PC-3 (cell line): ENCODE results near the gene RPL10A. TPM values are rescaled to one million over a fixed set of nuclear protein-coding genes. Genes with fewer than 3 reads are reported as not detected.

Source experiments
- ATAC-seq: fragments of 200-7000 bp; cut with Tn5 transposase; 2 replicates; pipeline ENCODE4 v1.9.1; 2020; ENCODE audit warnings: mild to moderate bottlenecking, moderate library complexity
- BruUV-seq: library from RNA; stranded (reverse); fragments of 400-500 nt; replicated peaks from 2 replicates; lab custom pipeline; 2021; lab: Mats Ljungman, UMichigan
- CTCF ChIA-PET: fragments of 300-600 bp; sonication (Branson Sonifier 250); formaldehyde crosslinking; loops from one replicate; lab custom pipeline; 2022; ENCODE audit warnings: antibody characterized with exemption; lab: Charles Lee
- POLR2A ChIA-PET: fragments of 300-600 bp; sonication (Branson Sonifier 250); formaldehyde crosslinking; loops from one replicate; lab custom pipeline; 2022; ENCODE audit warnings: antibody characterized with exemption; ENCODE audit not compliant: unreplicated experiment; lab: Charles Lee
- DNase-seq: peaks from one replicate; pipeline ENCODE4 v3.0.0-alpha.2; 2015
- H2AFZ ChIP-seq: fragments of 300-600 bp; sonication (generic); 2 replicates; pipeline ENCODE4 v1.6.0; 2016; ENCODE audit warnings: antibody characterized with exemption, low read length
- H3F3A ChIP-seq: fragments of 300-600 bp; sonication (generic); one replicate; pipeline ENCODE4 v1.6.0; 2017; ENCODE audit warnings: antibody characterized with exemption, low read length, control low read depth, mild to moderate bottlenecking; ENCODE audit not compliant: unreplicated experiment
- H3K27ac ChIP-seq: fragments of 300-600 bp; sonication (generic); 2 replicates; pipeline ENCODE4 v1.5.1; 2016; ENCODE audit warnings: mild to moderate bottlenecking, low read length
- H3K27me3 ChIP-seq: fragments of 300-600 bp; sonication (generic); 2 replicates; pipeline ENCODE4 v1.6.1; 2016; ENCODE audit warnings: low read length, mixed read lengths
- H3K36me3 ChIP-seq: fragments of 300-600 bp; sonication (generic); 2 replicates; pipeline ENCODE4 v1.6.1; 2016; ENCODE audit warnings: low read depth, mixed run types, low read length, mixed read lengths
- H3K4me1 ChIP-seq: fragments of 300-600 bp; sonication (generic); 2 replicates; pipeline ENCODE4 v1.5.1; 2016; ENCODE audit warnings: low read length; ENCODE audit not compliant: insufficient read depth
- H3K4me2 ChIP-seq: fragments of 300-600 bp; sonication (generic); 2 replicates; pipeline ENCODE4 v1.6.0; 2016; ENCODE audit warnings: low read length
- H3K4me3 ChIP-seq: fragments of 300-600 bp; sonication (generic); 2 replicates; pipeline ENCODE4 v1.5.1; 2016; ENCODE audit warnings: mild to moderate bottlenecking, low read length, mixed read lengths
- H3K79me2 ChIP-seq: fragments of 300-600 bp; sonication (generic); 2 replicates; pipeline ENCODE4 v1.6.1; 2017; ENCODE audit warnings: low read length, mixed read lengths
- H3K9ac ChIP-seq: fragments of 300-600 bp; sonication (generic); 2 replicates; pipeline ENCODE4 v1.6.0; 2016; ENCODE audit warnings: mild to moderate bottlenecking, low read length
- H3K9me2 ChIP-seq: fragments of 300-600 bp; sonication (generic); replicated peaks from 2 replicates; pipeline ENCODE4 v1.6.1; 2016; ENCODE audit warnings: mixed run types, low read length, mixed read lengths
- H3K9me3 ChIP-seq: fragments of 300-600 bp; sonication (generic); 2 replicates; pipeline ENCODE4 v1.6.1; 2016; ENCODE audit warnings: low read length, mixed read lengths
- H4K20me1 ChIP-seq: fragments of 300-600 bp; sonication (generic); 2 replicates; pipeline ENCODE4 v1.6.1; 2016; ENCODE audit warnings: low read length, mixed read lengths
- CTCF ChIP-seq: fragments of 300-600 bp; sonication (generic); conservative IDR thresholded peaks from 2 replicates; pipeline ENCODE4 v1.5.1; 2017; ENCODE audit warnings: antibody characterized with exemption, low read depth, mild to moderate bottlenecking, low read length
- EZH2 ChIP-seq: fragments of 300-600 bp; sonication (generic); IDR thresholded peaks from one replicate; pipeline ENCODE4 v1.6.1; 2017; ENCODE audit warnings: antibody characterized with exemption, mild to moderate bottlenecking, low read length; ENCODE audit not compliant: unreplicated experiment
- EZH2phosphoT487 ChIP-seq: fragments of 300-600 bp; sonication (generic); IDR thresholded peaks from 2 replicates; pipeline ENCODE4 v1.6.1; 2018; ENCODE audit warnings: mild to moderate bottlenecking, antibody characterized with exemption, low read length, borderline replicate concordance
- intact Hi-C: fragments of 100-400 bp; cut with micrococcal nuclease; formaldehyde crosslinking; loops from 2 replicates; pipeline ENCODE4 v1.9.0; 2023
- total RNA-seq: library from RNA; depleted of rRNA; stranded (reverse); fragments of >200 nt; gene quantifications from 2 replicates; pipeline ENCODE4 v1.2.3, GENCODE V29; 2014

Gene RPL10A
- total RNA-seq, 1 experiment from 2014 or later, result 1,509 TPM

- no TSS peak for BruUV-seq
Observed at GRCh38 chr6:35494161-35494563, 26.0 kb downstream of the RPL10A start.

GRCh38 chr6:35495258-35496035 lies 27.2 kb downstream of the RPL10A start:
- Histone ChIP-seq H3K9me2 (no peaks in the 10 kb centered on the region), H3F3A (no peaks in the 10 kb centered on the region), H3K27ac (no peak overlapping the region), H3K4me3 (peak overlapping the region; percentile 85), H3K4me2 (peak overlapping the region; percentile 94), H3K79me2 (peaks cover 41% of the 10 kb centered on the region), H3K4me1 (peaks cover 34% of the 10 kb centered on the region), H3K36me3 (no peaks in the 10 kb centered on the region), H2AFZ (peak overlapping the region; percentile 78), H3K9me3 (no peaks in the 10 kb centered on the region), H3K27me3 (no peaks in the 10 kb centered on the region), H3K9ac (peak overlapping the region; percentile 79), H4K20me1 (no peaks in the 10 kb centered on the region; the same call in 1 of the 2 replicates)
- CTCF ChIA-PET, result interaction anchor here (0.6 kb wide), 1 partner anchor 27 kb away, joined by 3 read pairs; no protein-coding TSS in a partner anchor
- no peak for ATAC-seq
- BruUV-seq, result TSS peak; percentile 55
- no peak for DNase-seq
- intact Hi-C loops, result no loop called here
- TF ChIP-seq EZH2phosphoT487, result no peak
- no peak for TF ChIP-seq EZH2
- no peak for TF ChIP-seq CTCF
- POLR2A ChIA-PET, result interaction anchor here (0.6 kb wide), 1 partner anchor 25 kb away, joined by 4 read pairs; no protein-coding TSS in a partner anchor

More at GRCh38 chr6:35494161-35494563, 26.0 kb downstream of the RPL10A start:
- Histone ChIP-seq H2AFZ (no peak overlapping the region), H3K36me3 (no peaks in the 10 kb centered on the region), H3K4me1 (peaks cover 33% of the 10 kb centered on the region), H3K9ac (no peak overlapping the region), H4K20me1 (no peaks in the 10 kb centered on the region; the same call in 1 of the 2 replicates), H3K27ac (no peak overlapping the region), H3K4me2 (no peak overlapping the region), H3K79me2 (peaks cover 44% of the 10 kb centered on the region), H3F3A (no peaks in the 10 kb centered on the region), H3K27me3 (no peaks in the 10 kb centered on the region), H3K4me3 (no peak overlapping the region), H3K9me3 (no peaks in the 10 kb centered on the region), H3K9me2 (no peaks in the 10 kb centered on the region)
- no peak for ATAC-seq
- TF ChIP-seq EZH2 (no peak), EZH2phosphoT487 (no peak), CTCF (no peak)
- CTCF ChIA-PET, result no interaction called here
- POLR2A ChIA-PET, result no interaction called here
- intact Hi-C loops, result no loop called here
- no peak for DNase-seq
